ENCODE measurements around the gene SEMA3E. TPM values are rescaled to one million over a fixed set of nuclear protein-coding genes. Genes with fewer than 3 reads are reported as not detected.
A peak's percentile ranks its signal among the peaks of the same experiment; 100 is the strongest.

The SEMA3E gene
- total RNA-seq, 1 experiment from 2014 or later: 7.3 TPM

- DNase-seq (ENCODE audit: low read depth, low spot score): no peak
- in situ Hi-C loops (cut with HindIII; ENCODE audit: low pct_unique_long_range_greater_than_20kb, low sequenced_read_pairs) (no loop called here), intact Hi-C loops (cut with micrococcal nuclease; ENCODE audit: unreplicated experiment) (no loop called here)
- H3K9me3 ChIP-seq (ENCODE audit: control insufficient read depth, insufficient read depth, low read depth, low read length): no peaks in the 10 kb centered on the region
- no peaks in the 10 kb centered on the region for H3K27me3 ChIP-seq (ENCODE audit: control insufficient read depth, insufficient read depth, low read length)
- ChIA-PET POLR2A (no interaction called here), CTCF (no interaction called here)
- BruUV-seq (replicated peaks): no TSS peak
- H3K36me3 ChIP-seq (ENCODE audit: control insufficient read depth, insufficient read depth, low read length): no peaks in the 10 kb centered on the region
- H3K4me3 ChIP-seq (ENCODE audit: low read depth in 2 of 2, low read length in 2 of 2): no peak overlapping the region
- no peak overlapping the region for H3K27ac ChIP-seq (ENCODE audit: low read length)
- ATAC-seq: no peak
- no peak for TF ChIP-seq TCF7L2 (IDR thresholded peaks at IDR 0.05; ENCODE audit: low read depth, low read length)
- TF ChIP-seq SIN3A (IDR thresholded peaks at IDR 0.05; ENCODE audit: borderline replicate concordance, insufficient read depth, low read depth, low read length): no peak
- TF ChIP-seq, protein P1, sequence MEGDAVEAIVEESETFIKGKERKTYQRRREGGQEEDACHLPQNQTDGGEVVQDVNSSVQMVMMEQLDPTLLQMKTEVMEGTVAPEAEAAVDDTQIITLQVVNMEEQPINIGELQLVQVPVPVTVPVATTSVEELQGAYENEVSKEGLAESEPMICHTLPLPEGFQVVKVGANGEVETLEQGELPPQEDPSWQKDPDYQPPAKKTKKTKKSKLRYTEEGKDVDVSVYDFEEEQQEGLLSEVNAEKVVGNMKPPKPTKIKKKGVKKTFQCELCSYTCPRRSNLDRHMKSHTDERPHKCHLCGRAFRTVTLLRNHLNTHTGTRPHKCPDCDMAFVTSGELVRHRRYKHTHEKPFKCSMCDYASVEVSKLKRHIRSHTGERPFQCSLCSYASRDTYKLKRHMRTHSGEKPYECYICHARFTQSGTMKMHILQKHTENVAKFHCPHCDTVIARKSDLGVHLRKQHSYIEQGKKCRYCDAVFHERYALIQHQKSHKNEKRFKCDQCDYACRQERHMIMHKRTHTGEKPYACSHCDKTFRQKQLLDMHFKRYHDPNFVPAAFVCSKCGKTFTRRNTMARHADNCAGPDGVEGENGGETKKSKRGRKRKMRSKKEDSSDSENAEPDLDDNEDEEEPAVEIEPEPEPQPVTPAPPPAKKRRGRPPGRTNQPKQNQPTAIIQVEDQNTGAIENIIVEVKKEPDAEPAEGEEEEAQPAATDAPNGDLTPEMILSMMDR (IDR thresholded peaks at IDR 0.05): no peak
- TF ChIP-seq, protein P2, sequence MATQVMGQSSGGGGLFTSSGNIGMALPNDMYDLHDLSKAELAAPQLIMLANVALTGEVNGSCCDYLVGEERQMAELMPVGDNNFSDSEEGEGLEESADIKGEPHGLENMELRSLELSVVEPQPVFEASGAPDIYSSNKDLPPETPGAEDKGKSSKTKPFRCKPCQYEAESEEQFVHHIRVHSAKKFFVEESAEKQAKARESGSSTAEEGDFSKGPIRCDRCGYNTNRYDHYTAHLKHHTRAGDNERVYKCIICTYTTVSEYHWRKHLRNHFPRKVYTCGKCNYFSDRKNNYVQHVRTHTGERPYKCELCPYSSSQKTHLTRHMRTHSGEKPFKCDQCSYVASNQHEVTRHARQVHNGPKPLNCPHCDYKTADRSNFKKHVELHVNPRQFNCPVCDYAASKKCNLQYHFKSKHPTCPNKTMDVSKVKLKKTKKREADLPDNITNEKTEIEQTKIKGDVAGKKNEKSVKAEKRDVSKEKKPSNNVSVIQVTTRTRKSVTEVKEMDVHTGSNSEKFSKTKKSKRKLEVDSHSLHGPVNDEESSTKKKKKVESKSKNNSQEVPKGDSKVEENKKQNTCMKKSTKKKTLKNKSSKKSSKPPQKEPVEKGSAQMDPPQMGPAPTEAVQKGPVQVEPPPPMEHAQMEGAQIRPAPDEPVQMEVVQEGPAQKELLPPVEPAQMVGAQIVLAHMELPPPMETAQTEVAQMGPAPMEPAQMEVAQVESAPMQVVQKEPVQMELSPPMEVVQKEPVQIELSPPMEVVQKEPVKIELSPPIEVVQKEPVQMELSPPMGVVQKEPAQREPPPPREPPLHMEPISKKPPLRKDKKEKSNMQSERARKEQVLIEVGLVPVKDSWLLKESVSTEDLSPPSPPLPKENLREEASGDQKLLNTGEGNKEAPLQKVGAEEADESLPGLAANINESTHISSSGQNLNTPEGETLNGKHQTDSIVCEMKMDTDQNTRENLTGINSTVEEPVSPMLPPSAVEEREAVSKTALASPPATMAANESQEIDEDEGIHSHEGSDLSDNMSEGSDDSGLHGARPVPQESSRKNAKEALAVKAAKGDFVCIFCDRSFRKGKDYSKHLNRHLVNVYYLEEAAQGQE (IDR thresholded peaks at IDR 0.05; ENCODE audit: insufficient read depth in 1 of 2, low read depth in 2 of 2, low read length in 1 of 2): no peak
- no peak for TF ChIP-seq POLR2AphosphoS5 (IDR thresholded peaks at IDR 0.05; ENCODE audit: low read depth, low read length)
- no peaks in the 10 kb centered on the region for H3K4me1 ChIP-seq (ENCODE audit: control insufficient read depth, insufficient read depth, low read length)
Observed at GRCh38 chr7:83593921-83594475, 54.9 kb downstream of the SEMA3E start.

DNA sequence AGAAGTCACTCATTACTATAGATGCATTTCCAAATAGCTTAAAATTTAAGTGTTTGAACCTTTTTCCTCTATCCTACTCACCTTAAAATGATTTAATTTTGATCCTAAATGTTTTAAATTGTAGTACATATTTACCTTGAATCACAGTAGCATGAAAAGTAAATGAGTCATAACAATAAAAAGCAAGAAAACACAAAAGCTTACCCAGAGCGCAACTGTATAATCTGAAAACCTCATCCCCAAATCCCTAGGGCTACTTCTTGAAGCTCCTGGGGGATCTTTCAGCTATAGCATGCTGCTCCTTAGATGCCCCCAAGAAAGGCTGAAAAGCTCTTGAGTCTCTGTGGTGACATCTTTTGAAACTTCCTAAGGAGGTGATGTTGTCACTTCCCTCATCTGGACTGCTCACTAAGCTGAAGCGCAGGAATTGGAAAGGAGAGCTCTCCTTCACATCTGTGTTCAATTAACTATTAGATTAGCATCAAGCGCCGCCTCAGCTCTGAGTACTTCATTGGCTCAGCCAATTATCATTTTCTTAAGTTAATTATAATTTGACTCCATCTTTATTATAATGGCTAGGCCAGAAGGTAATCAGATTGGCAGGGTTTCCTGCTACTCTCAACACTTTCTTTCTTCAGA, 60.2 kb downstream of the SEMA3E start:
- DNase-seq (ENCODE audit: low read depth, low spot score) (peak; percentile 38), ATAC-seq (peak; percentile 21; the same call in 1 of the 2 replicates)
- CTCF ChIA-PET: no interaction called here
- no peaks in the 10 kb centered on the region for H3K27me3 ChIP-seq (ENCODE audit: control insufficient read depth, insufficient read depth, low read length)
- TF ChIP-seq, protein P2 (IDR thresholded peaks at IDR 0.05; ENCODE audit: insufficient read depth in 1 of 2, low read depth in 2 of 2, low read length in 1 of 2): no peak
- TF ChIP-seq TCF7L2 (IDR thresholded peaks at IDR 0.05; ENCODE audit: low read depth, low read length) (no peak), SIN3A (IDR thresholded peaks at IDR 0.05; ENCODE audit: borderline replicate concordance, insufficient read depth, low read depth, low read length) (no peak), POLR2AphosphoS5 (IDR thresholded peaks at IDR 0.05; ENCODE audit: low read depth, low read length) (no peak)
- TF ChIP-seq, protein P1 (IDR thresholded peaks at IDR 0.05): no peak
- POLR2A ChIA-PET: no interaction called here
- H3K36me3 ChIP-seq (ENCODE audit: control insufficient read depth, insufficient read depth, low read length): no peaks in the 10 kb centered on the region
- H3K27ac ChIP-seq (ENCODE audit: low read length): no peak overlapping the region
- H3K9me3 ChIP-seq (ENCODE audit: control insufficient read depth, insufficient read depth, low read depth, low read length): no peaks in the 10 kb centered on the region
- no peaks in the 10 kb centered on the region for H3K4me1 ChIP-seq (ENCODE audit: control insufficient read depth, insufficient read depth, low read length)
- BruUV-seq (replicated peaks): no TSS peak
- H3K4me3 ChIP-seq (ENCODE audit: low read depth in 2 of 2, low read length in 2 of 2): no peak overlapping the region
- in situ Hi-C loops (cut with HindIII; ENCODE audit: low pct_unique_long_range_greater_than_20kb, low sequenced_read_pairs) (no loop called here), intact Hi-C loops (cut with micrococcal nuclease; ENCODE audit: unreplicated experiment) (no loop called here)

Measured in Panc1 (cell line).